Psoas muscle (tissue), 8 donors: ENCODE measurements around the gene C8A. TPM values are rescaled to one million over a fixed set of nuclear protein-coding genes. Genes with fewer than 3 reads are reported as not detected.

Experiments
- ATAC-seq, 4 donors: fragments of 200-7000 bp; cut with Tn5 transposase; one replicate each; pipeline ENCODE4 v1.9.1; 2020; ENCODE audit warnings: moderate library complexity in 3 of 4, mild to moderate bottlenecking in 2 of 4
- DNase-seq, 2 donors: peaks; one replicate each; pipeline ENCODE4 v3.0.0-alpha.2; 2020
- H3K27ac ChIP-seq: fragments of 200-600 bp; one replicate; pipeline ENCODE4 v1.8.0; 2022
- H3K27me3 ChIP-seq, 3 donors: fragments of 200-600 bp in 1 of 3; one replicate each; pipeline versions ENCODE4 v1.6.1 to v1.8.0; 2013 to 2022; ENCODE audit warnings: low read length in 2 of 3, mild to moderate bottlenecking in 2 of 3, moderate library complexity in 1 of 3; ENCODE audit not compliant: insufficient read depth in 3 of 3
- H3K36me3 ChIP-seq, 2 donors: fragments of 200-600 bp in 1 of 2; one replicate each; pipeline versions ENCODE4 v1.6.1 to v1.8.0; 2013 to 2022; ENCODE audit warnings: low read depth in 1 of 2, mild to moderate bottlenecking in 1 of 2, moderate library complexity in 1 of 2; ENCODE audit not compliant: insufficient read depth in 1 of 2
- H3K4me1 ChIP-seq: fragments of 200-600 bp; one replicate; pipeline ENCODE4 v1.8.0; 2022
- H3K4me3 ChIP-seq: fragments of 200-600 bp; one replicate; pipeline ENCODE4 v1.8.0; 2022; ENCODE audit warnings: mild to moderate bottlenecking
- H3K9me3 ChIP-seq: fragments of 200-600 bp; one replicate; pipeline ENCODE4 v1.8.0; 2022
- CTCF ChIP-seq: fragments of 200-600 bp; IDR thresholded peaks from one replicate; pipeline ENCODE4 v1.8.0; 2022; ENCODE audit warnings: antibody characterized with exemption
- WGBS, 3 donors: extraction: QIAGEN DNeasy Blood & Tissue Kit; methylation state at CpG; one replicate each; pipeline versions ENCODE4 v1.1.6 to v1.1.7; 2013; 5-methylcytosine and 5-hydroxymethylcytosine counted together
- intact Hi-C, 2 donors: fragments of 100-400 bp; cut with DNase I; formaldehyde crosslinking; loops; one replicate each; pipeline versions ENCODE4 v1.11.0 to v1.14.2; 2022
- long read RNA-seq, 2 donors: library from polyadenylated mRNA; unstranded; transcript quantifications; one replicate each; pipeline ENCODE4 v2.0.0, GENCODE V29; 2021
- polyA plus RNA-seq, 3 donors: library from polyadenylated mRNA; stranded (reverse); fragments of 200-250 nt; gene quantifications; one replicate each; pipeline ENCODE4 v1.2.3, GENCODE V29; 2013
- total RNA-seq, 4 donors: library from RNA; stranded (reverse); fragmentation: NEBNext Ultra II Directional in 2 of 4; extraction: Animal tissue kit (Norgen Biotek cat#: 25700) in 2 of 4; gene quantifications; one replicate each; pipeline versions ENCODE4 v1.2.1 to v1.2.4, GENCODE V29; 2021 to 2023
- donor health status: healthy with polysubstance abuse.
- donor health status: DM: no; HTN: no; CAD: no; lungs with moderate emphysema.
- donor health status: Bipolar disorder and iron deficiency.
- donor health status: healthy.
- donor health status: DM: yes; HTN: yes; CAD: no.
- donor health status: DM: no; HTN: no; CAD: no.
- donor health status: DM: no; HTN: no; CAD: no.
- donor health status: DM: yes; HTN: yes; CAD: no.

The C8A gene
- total RNA-seq (not detected), polyA plus RNA-seq (not detected)
- long read RNA-seq, donor 1, result 0 reads
- long read RNA-seq, donor 2, result 0 reads

GRCh38 chr1:56854521-56855099, at the start of gene C8A:
Gene C8A (plus strand): TSS chr1:56854797. CDS start chr1:56854902, 105 bp downstream.
- WGBS, 3 donors, result 68 to 70% (median 70%) methylated on average over 3 of the region's 3 CpGs
- intact Hi-C loops, result no loop called here
- no peaks in the 10 kb centered on the region for H3K36me3 ChIP-seq
- DNase-seq, result no peak
- no peak for ATAC-seq
- no peak for TF ChIP-seq CTCF
- no peaks in the 10 kb centered on the region for H3K27me3 ChIP-seq
- no peak within 1 kb of the TSS for H3K27ac ChIP-seq
- no peaks in the 10 kb centered on the region for H3K4me1 ChIP-seq
- no peak within 1 kb of the TSS for H3K4me3 ChIP-seq
- no peaks in the 10 kb centered on the region for H3K9me3 ChIP-seq

GRCh38 chr1:56806804-56807203, 47.8 kb upstream of the C8A start:
- no peak for TF ChIP-seq CTCF
- peak overlapping the region; percentile 25 for H3K27ac ChIP-seq
- intact Hi-C loops, result no loop called here
- H3K4me1 ChIP-seq, result peaks cover 13% of the 10 kb centered on the region
- no peaks in the 10 kb centered on the region for H3K27me3 ChIP-seq
- DNase-seq (no peak), ATAC-seq (peak in 3 of 4 donors; percentile 23 to 63 (median 39))
- H3K9me3 ChIP-seq, result no peaks in the 10 kb centered on the region
- no peak overlapping the region for H3K4me3 ChIP-seq
- no peaks in the 10 kb centered on the region for H3K36me3 ChIP-seq
- 21% methylated on average over 3 of the region's 3 CpGs for WGBS, 3 donors

- Histone ChIP-seq H3K4me1 (peaks cover 25% of the 10 kb centered on the region), H3K4me3 (no peak overlapping the region), H3K9me3 (no peaks in the 10 kb centered on the region), H3K36me3 (no peaks in the 10 kb centered on the region), H3K27ac (no peak overlapping the region), H3K27me3 (no peaks in the 10 kb centered on the region)
- intact Hi-C loops, result no loop called here
- no peak for TF ChIP-seq CTCF
- WGBS, 3 donors, result 67 to 90% (median 82%) methylated on average over 1 of the region's 1 CpG
- ATAC-seq (no peak), DNase-seq (no peak)
Measured at GRCh38 chr1:56808410-56808809, 46.2 kb upstream of the C8A start.

GRCh38 chr1:56811331-56811730, 43.3 kb upstream of the C8A start:
- ATAC-seq, result peak; percentile 85 to 88 (median 86)
- intact Hi-C loops, result loop anchor here in 1 of 2 donors (10.0 kb wide), 1 partner anchor 1527 kb away; no protein-coding TSS in a partner anchor

More at GRCh38 chr1:56811331-56811730, 43.3 kb upstream of the C8A start:
- Histone ChIP-seq H3K27me3 (no peaks in the 10 kb centered on the region), H3K9me3 (no peaks in the 10 kb centered on the region), H3K4me1 (peaks cover 25% of the 10 kb centered on the region), H3K27ac (no peak overlapping the region), H3K4me3 (no peak overlapping the region), H3K36me3 (no peaks in the 10 kb centered on the region)
- no peak for DNase-seq
- 22 to 40% (median 24%) methylated on average over 2 of the region's 2 CpGs for WGBS, 3 donors
- TF ChIP-seq CTCF, result no peak
